ENCODE results near the gene TMEM273.

GRCh38 chr10:49225218-49225876, 37.2 kb upstream of the TMEM273 start:
- TF ChIP-seq CTCF (IDR thresholded peaks at IDR 0.05) = no peak
- TF ChIP-seq POLR2A (IDR thresholded peaks at IDR 0.05) = no peak
- TF ChIP-seq POLR2AphosphoS5 (IDR thresholded peaks at IDR 0.05) = no peak

Data from sigmoid colon (tissue), 4 donors.